HuH-7.5 (cell line): ENCODE measurements around the gene DHX9.
"Not testable (repeated sequence)": the region's sequence is repeated elsewhere in the genome, so short reads cannot be mapped to it uniquely, and the experiment has no call there.

Experiments used
- DNase-seq: peaks from one replicate; pipeline ENCODE4 v3.0.0; 2011; ENCODE audit warnings: low spot score

Gene DHX9

DNA sequence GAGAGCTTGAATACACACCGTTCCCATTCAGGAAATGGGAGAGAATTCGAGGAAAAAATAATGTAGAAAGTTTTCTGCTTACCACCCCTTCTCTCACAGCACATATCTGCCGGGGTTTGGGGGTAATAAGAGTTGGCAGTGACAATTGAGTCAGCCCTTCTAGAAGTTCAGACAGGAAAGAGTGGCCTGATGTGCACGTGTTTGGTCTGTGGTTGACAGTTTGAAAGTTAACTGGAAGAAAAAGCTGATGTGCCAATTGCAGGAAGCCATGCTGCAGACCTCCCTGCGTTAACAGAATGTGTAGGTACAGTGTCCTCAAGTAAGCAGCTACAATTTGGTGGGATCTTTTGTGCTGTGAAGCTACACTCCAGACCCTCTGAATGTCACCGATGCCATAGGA is 50.9 kb downstream of the DHX9 start:
- DNase-seq: no peak

GRCh38 chr1:182890927-182891610 is 51.9 kb downstream of the DHX9 start:
- DNase-seq: no peak

- no peak for DNase-seq
Observed at GRCh38 chr1:182897696-182898095, 58.5 kb downstream of the DHX9 start.

DNA sequence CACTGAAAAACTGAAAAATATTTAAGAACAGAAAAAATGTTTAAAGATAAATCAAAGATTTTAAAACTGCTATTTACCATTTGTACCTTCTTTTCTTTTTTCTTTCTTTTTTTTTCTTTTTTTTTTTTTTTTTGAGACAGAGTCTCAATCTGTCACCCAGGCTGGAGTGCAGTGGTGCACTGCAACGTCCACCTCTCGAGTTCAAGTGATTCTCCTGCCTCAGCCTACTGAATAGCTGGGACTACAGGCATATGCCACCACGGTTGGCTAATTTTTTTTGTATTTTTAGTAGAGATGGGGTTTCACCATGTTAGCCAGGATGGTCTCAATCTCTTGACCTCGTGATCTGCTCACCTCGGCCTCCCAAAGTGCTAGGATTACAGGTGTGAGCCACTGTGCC is 62.8 kb downstream of the DHX9 start:
- DNase-seq: not testable (repeated sequence)

DNA sequence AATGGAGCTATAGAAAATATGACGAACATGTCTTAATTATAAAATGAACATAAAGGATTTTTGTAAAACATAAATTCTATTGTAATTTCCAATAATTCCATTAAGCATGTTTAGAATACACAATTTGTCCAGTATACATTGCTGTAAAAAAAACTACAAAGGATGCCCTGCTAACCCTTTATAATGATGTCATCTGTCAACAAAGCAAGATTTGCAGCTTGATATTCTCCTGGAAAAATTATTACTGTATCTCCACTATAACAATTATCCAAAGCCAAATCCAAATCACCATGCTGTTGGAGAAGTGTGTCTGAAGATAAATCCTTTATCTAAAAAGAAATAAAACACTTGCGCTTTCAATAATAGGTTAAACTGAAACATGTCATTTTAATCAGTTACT is 66.2 kb downstream of the DHX9 start:
- no peak for DNase-seq

DNA sequence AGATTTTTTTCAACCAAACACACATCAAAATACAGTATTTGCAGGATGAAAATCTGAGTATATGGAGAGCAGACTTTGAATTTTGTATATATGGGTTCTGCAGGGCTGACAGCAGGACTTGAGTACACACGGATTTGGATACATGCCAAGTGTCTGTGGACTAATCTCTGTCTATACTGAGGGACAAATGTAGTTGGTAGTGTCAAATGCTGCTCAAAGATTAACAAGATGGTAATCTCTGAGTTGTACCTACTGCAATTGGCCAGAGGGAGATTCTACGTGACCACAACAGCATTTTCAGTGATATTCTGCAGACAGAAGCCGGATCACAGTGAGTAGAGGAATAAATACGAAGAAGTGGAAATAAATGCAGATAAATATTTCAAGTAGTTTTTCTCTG is 70.4 kb downstream of the DHX9 start:
- DNase-seq: no peak

GRCh38 chr1:182910143-182910542 is 71.0 kb downstream of the DHX9 start:
- DNase-seq: no peak

DNA sequence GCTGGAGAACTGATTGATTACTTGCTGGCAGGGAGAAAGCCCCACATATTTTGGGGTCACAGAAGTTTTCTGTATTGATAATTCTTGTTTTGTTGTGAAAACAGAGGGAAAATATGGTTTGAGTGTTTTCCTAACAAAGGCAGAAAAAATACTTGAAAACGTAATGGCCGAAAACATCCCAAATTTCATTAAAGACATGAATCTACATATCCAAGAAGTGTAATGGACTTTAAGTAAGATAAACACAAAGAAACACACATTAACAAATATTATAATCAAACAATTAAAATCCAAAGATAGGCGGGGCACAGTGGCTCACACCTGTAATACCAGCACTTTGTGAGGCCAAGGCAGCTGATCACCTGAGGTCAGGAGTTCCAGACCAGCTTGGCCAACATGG is 74.3 kb downstream of the DHX9 start:
- no peak for DNase-seq

DNA sequence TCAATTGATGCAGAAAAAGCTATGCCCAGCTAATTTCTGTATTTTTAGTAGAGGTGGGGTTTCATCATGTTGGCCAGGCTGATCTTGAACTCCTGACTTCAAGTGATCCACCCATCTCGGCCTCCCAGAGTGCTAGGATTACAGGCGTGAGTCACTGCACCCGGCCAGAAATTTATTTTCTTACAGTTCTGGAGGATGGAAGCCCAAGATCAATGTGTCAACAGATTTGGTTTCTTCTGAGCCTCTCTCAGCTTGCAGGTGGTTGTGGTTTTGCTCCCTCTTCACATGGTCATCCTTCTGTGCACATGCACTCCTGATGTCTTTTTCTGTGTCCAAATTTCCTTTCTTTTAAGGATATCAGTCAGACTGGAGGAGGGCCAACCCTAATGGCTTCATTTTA is 78.2 kb downstream of the DHX9 start:
- no peak for DNase-seq

DNA sequence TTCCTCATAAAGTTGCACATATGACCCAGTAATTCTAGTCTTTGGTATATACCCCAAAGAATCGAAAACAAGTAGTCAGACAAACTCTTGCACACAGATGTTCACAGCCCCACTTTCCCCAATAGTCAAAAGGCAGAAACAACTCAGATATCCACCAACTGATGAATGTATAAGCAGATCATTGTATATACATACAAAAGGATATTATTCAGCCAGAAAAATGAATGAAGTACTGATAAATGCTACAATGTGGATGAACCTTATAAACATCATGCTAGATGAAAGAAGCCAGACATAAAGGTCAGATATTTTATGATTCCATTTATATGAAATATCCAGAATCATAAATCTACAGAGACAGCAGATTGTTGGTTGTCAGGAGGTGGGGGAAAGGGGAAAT is 86.5 kb downstream of the DHX9 start:
- no peak for DNase-seq

DNA sequence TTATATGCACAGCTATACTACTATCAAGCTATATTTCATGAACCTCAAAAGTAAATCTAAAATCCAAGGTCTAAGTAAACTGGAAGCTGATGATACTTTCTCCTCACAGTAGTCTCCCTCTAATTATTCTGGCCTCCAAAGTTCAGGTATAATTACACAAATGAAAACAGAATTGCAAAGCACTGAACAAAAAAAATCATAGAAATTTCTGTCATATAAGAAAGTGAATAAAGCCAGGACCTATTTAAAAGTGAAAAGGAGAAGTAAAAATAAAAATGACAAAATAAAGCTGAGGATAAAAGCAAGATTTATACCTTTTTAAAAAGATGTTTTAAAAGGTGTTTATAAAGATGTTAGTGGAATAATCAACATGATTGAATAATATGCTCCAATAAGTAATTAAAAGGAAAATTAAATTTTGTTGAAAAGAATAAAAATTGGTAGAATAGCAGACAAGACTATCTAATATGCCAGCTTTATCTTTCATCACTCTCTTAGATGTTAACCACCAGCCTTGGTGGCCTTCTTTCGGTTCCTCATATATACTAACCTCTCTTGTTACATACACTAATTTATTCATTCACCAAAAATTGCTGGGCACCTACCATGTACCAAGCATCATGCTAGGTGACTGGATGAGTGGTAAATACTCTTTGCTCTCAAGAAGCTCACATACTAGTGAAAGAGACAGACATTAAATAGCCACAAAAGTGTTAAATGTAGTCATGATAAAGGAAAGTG is 88.7 kb downstream of the DHX9 start:
- no peak for DNase-seq

DNA sequence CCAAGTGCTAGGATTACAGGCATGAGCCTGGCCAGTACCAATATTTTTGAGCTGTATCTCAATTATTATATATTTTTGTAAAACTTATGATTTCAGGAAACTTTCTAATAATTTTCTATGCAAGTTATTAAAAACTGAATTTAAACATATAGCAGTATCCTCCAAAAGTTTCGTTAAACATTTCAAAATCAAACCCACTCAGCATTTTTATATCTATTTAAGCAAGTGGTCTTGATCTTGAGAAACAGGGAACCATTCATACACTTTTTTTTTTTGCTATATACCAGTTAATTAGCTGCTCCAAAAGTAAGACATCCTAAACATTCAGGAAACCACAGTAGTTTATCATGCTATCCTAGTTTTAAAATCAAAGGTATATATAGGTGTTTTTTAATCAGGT is 91.8 kb downstream of the DHX9 start:
- DNase-seq: no peak

- no peak for DNase-seq
Observed at GRCh38 chr1:182935716-182936115, 96.6 kb downstream of the DHX9 start.
